UCSD-AML1 (cell line): Measurements from ENCODE around the gene MSRB1.

Experiments
- DNase-seq: peaks from one replicate; lab custom pipeline; 2025; ENCODE audit not compliant: unreplicated experiment; lab: John Stamatoyannopoulos, UW

MSRB1 gene

DNA sequence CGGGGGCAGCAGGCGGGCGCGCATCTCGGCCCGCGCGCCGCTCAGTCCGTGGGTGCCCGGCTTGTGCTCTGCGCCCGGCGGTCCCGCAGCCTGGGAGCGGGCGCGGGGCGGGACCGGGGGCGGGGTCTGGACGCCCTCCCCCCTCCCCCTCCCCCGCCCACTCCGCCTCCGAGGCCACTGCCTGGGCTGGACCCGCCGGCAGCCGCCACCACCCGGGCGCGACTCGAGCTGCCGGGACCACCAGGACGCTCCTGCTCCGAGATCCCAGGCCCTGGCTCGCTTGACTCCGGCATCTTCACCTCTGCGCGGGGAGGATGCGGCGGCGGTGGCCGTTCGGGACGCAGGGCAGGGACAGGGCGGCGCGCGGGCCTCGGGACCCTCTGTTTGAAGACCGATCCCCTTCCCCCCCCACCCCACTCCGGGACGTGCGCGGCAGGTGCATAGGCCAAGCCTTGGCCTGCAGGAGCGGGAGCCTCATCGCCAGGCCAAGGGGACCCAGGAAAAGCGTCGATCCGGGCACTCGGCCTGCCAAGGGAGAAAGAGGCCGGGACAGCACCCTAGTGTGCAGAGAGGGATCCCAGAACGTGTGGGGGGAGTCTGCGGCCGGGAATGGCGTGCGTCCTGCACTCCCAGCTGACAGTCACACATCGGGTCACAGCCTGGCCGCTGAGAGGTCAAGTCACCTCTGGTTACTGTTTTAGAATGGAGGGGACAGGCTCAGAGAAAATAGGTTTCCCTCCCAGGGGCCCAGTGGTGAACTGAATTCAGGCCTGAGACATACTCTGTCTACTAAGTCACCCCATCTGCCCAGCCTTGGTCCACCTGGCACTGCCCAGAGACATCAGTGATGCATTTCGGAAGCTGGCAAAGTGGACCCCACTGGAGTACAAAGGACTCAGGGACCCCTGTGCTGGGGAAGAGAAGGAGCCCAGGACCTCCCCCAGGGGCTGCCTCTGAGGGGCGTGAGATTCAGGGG, 24.4 kb downstream of the MSRB1 start, which contains the start of gene HS3ST6:
TSS of gene HS3ST6 (minus strand) at position 65 of the 976 bp plus-strand sequence. CDS start 92 bp downstream, outside the sequence.
- no peak for DNase-seq

DNA sequence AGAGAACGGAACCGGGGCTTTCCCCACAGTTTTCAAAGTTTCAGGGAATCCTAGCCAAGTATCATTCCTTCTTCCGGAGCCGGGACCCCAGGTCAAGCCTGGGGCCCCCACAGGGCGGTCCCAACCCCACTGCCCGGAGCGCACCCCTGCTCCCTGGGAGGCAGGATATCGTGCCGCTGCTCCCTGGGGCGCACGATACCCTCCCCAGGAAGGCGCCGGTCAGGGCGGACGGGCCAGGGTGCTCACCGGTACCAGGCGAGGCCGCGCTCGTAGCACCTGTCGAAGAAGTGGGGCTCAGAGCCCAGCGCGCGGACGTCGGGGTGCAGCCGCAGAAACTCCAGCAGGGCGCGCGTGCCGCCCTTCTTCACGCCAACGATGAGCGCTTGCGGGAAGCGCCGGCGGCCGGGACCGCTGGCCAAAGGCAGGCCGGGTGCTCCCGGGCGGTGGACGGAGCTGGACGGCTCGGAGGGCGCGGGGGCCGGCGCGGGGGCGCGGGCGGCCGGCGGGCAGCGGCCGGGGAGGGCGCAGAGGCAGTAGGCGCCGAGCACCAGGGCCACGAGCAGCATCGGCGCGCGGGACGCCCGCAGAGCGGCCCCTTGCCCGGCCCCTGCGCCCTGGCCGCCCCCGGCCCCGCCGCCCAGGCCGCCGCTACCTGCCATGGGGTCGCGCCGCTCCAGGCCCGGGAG, 25.2 kb downstream of the MSRB1 start:
- no peak for DNase-seq

DNA sequence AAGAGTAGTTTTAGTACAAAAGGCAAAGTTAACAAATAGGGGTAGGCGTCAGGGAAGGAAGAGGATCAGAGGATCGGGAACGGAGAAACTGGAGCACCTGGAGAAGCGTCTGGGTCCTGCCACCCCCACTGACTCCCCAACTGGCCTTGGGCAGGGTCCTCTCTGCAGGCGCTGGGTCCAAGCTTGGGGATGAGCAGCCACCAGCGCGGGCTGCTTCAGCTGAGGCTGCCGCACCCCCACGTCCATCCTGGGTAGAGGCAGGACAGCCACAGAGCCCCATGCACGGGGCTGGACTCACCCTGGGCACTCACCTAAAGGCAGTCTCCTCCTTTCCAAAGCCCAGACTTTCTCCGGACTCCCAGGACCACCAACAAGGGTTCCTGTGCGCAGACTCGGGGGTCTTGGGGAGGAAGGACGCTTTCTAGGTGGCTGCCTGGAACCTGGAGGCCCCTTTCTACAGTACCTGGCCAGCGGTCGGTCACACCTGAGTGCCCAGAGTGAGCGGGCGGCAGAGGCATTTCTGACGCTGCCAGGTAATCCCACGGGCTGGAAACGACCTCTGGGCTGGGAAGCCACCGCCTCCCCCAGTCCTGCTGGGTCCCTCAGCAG, 25.8 kb downstream of the MSRB1 start:
- DNase-seq, result no peak

DNA sequence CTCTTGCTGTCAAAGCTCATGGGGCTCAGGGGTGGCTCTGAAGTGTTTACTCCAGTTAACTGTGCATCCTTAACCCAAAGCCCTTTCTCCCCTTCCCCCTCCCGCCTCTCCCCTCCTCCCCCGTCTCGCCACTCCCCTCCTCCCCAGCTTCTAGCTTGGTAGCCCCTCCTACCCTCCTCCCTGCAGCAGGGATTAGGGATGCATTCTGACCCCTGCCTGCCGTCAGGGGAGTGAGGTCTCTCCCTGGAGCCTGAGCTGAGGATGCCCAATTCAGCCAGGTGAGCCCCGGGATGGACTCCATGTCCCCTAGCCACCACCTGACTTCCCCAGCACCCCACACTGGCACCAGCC, 26.4 kb downstream of the MSRB1 start:
- no peak for DNase-seq

DNA sequence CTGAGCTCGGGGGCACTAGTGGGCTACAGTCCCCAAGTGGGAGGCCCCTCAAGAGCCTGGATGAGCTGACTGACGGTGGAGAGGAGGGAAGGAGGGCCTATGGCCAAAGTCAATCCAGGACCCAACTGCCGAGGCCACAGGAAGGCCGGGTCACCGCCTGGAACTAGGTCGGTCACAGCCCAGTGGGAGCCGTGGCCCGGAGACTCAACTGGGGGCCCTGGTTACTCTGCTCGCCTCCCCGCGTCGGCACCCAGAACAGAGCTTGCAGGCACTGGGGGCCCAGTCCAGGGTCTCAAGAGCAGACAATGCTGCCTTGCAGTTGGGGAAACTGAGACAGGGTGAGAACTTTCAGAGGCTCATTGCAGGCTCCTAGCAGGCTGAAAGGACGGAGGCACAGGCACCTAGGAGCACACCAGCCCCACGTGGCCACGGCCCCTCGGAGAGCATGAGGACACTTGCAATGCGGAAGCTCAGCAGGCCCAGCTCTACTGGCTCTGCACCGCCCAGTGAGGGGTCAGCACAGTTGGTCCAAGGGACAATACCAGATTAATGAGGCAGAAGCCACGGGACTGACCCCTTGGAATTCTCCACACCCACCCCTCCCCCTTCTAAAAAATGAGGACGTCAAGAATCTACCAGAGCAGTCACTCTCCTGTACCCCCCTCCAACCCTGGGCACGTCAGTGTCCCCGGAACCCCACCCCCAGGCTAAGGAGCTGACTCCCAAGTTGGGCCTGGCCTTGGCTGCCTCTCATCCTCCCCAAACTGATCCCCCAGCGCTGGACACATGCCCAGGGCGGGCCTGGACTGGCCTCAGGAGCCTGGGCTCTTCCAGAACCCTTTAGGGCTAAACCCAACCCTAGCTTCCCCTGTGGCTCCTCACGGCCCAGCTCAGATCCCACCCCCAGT, 27.0 kb downstream of the MSRB1 start:
- DNase-seq, result no peak

DNA sequence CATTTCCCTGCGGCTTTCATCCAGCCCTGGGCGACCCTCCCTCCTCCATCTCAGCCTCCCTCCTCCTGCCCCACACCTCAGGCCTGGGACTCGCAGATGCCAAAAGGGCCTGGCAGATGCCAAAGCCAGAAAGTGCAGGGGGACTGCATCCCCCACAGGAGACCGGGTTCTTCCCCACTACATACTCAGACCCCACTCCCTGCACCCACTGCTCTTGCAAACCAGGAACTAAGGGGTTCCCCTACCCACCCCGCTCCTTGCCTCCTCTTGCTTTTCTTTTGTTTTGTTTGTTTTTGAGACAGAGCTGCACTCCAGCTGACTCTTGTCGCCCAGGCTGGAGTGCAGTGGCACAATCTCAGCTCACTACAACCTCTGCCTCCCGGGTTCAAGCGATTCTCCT, 28.0 kb downstream of the MSRB1 start:
- DNase-seq, result no peak

DNA sequence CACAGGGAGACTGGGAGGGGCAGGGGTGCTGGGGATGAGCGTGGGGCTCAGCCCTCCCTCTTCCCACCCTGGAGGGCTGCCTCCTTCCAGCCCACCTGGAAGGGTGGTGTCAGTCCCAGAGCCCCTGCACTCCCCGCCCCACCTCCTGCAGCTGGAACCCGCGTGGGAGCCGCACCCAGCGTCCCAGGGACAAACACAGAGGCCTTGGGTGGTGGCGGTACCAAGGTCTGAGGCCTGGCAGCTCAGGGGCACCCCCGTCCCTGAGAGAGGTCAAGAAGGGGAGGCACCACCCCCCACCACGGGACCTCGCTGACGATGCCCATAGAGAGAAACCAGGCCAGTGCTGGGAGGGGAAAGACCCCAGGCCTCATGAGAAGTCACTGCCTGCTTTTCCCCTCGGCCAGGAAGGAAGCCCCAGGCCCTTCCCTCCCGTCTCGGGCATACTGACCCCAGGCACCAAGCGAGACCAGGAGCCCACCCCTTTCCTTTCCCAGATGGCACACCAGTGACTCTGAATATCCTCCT, 28.9 kb downstream of the MSRB1 start:
- no peak for DNase-seq

DNA sequence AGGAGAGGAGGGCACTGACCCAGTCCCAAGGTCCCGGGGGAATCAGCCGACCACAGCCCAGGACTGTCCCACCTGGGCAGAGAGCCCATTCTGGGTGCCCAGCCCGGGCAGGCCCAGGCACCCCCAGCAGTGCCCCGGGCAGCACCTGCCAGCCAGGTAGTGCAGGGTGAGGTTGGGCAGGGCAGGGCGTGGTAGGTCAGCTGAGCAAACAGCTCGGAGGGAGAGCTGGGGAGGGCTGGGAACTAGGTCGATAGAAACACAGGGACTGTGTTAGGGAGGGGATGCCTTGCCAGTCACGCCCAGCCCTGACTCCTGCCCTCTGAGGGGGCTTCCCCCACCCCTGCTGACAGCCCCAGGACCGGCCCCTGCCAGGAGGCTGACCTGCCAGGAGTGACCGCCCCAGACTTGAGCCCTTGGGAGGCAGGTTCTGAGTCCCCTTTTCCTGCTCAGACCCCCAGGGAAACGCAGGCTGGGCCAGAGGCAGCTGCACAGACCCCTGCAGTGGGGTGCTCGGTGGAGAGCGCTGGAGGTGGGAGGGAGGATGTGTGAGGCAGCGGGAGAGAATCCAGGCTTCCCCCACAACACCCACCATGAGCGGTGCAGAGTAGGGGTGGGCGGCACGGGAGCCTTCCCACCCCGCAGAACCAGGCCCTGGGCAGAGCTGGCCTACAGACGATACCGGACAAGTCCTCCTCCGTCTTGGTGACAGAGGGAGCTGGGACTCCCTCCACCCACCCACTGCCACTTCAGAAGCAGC, 29.5 kb downstream of the MSRB1 start:
- DNase-seq, result no peak

DNA sequence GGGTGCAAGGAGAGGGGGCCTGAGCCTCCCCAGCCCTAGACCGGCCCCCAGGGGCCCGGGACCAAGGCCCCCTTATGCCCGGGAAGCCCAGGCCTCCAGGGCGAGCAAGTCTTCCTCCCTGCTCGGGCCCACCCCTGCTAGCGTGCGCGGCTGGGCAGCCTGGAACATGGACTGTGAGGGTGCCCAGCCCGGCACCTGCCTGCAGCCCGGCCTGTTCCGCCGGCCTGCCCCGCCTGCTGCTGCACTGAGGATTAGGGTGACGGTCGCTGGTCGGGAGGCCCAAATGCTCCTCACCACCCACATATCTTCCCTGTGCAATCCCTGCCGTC, 30.8 kb downstream of the MSRB1 start:
- DNase-seq, result no peak

DNA sequence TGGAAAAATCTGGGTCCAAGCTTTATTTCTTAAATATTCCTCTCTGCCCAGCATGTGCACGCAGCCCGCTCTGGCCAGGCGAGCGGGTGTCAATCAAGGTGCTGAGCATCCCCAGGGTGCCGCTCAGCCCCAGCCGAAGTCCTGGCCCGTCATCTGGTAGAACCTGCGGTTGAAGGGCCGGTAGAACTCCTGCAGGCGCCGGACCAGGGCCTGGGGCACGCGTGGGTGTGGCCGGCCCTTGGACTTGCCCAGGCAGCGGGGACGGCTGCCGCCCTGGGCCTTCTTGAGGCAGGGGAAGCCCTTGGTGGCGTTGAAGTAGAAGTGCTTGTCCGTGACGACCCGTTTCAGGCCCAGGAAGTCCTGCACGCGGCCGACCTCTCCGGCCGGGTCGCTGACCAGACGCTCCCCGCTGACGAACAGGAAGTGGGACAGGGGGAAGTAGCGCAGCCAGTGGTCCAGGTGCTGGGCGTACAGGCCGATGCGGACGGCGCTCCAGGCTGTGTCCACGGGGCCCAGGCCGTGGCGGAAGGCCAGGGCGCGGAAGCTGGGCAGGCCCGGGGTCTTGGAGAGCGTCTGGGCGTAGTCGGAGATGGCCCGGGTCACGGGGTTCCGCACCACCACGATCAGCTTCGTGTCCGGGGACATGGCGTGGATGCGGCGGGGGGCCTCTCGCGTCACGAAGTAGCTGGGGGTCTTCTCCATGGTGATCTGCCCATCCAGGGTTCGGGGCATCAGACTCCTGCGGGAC, 31.4 kb downstream of the MSRB1 start:
- no peak for DNase-seq

DNA sequence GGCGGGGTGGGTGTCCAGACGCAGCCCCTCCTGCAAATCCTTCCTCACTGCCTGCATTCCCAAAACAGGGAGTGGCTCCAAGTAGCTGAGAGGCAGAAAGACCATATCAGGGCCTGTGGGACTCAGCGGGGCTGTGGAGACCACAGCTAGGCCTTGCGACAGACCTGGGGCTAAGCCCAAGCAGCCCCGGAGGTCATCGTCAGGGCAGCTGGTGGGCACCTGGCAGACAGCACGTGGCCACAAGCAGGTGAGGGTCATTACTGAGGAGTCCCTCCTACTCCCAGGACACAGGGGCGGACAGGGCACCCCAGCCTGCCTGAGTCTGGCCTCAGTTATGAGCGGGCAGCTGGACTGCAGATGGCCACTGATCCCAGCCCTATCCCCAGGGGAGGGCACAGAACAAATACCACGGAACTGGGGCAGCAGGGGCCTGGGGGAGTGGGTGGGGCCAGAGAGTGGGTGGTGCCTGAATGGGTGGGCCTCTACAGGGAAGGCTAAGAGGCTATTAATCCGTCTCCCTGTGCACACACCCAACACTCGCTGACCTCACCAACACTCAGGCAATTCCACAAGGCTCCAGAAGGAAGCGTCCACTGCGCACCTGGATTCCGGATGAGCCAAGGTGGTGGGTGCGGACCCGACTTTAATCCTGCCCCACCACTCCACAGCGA, 33.3 kb downstream of the MSRB1 start:
- no peak for DNase-seq

DNA sequence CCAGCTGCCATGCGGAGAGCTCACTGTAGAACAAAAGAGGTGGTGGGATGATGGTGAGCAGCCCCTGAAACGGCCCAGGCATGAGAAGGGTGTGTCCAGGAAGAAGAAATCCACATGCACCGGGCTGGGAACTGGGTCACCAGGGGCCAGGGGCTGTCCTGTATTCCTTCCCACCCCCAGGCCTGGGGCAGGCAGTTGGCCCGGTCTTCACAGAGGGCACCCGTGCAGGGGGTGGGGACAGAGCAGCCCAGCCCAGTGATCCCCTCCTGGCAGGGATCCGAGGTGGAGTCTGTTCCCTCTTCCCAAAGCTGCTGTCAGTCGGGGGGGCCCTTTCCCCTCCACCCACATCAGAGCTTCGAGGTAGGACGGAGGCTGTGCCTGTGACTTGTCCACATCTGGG, 34.0 kb downstream of the MSRB1 start:
- DNase-seq, result no peak

DNA sequence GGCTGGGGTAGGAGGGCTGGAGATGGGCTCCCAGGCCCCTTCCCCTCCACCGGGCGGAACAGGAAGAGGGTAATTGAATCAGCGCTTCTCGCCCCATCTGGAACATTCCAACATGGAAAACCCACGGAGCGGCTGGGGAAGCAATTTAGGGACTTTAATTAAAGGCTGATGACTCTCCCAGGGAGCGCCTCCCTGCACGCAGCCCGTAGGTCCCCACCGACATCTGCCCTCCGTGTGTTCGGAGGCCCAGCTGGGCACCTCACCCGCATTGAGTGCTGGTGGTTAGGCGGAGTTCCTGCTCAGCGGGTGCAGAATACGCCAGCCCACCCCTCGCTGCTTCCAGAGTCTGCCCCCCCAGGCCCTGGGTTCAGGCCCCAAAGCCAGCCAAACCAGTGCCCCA, 34.8 kb downstream of the MSRB1 start:
- DNase-seq, result no peak

DNA sequence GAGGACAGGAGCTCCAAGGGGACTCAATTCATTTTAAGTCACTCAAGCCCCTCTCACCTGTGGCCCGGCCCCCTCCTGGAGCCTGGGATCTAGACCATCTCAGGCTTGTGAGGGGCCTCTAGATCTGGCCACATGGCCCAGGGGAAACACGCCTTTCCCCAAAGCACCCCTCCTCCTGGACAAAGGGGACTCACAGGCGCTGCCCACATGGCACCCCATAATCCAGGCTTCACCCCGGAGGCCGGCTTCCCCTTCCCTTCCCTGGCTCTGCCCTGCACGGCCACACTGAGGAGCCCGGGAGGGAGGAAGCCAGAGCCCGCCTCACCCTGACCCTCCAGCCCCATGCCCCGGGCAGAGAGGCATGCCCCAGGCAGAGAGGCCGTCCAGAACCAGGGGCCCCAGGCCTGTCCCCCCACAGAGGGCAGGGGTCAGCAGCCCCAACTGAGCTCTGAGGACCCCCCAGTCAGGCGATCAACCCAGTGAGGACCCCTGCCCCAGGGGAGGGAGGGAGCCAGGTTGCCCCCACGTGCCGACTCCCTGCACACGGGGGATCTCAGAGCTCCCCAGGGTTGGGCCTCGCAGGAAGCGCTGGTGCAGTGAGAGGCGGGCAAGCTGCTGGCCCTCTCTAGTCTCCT, 35.7 kb downstream of the MSRB1 start:
- no peak for DNase-seq

DNA sequence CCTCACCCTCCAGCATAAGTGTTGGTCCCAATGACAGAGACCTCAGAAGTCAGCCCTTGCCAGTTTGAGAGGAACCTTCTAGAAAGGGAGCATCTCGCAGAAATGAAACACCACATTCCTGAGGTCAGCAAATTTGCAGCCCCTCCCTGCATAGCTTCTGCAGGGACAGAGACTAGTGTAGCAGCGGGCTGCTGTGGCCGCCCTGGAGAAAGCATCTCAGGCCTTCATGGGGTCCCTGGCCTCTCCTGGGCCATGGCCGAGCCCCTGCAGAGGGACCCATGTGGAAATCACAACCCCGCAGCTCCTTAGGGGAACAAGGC, 36.2 kb downstream of the MSRB1 start:
- DNase-seq, result no peak

DNA sequence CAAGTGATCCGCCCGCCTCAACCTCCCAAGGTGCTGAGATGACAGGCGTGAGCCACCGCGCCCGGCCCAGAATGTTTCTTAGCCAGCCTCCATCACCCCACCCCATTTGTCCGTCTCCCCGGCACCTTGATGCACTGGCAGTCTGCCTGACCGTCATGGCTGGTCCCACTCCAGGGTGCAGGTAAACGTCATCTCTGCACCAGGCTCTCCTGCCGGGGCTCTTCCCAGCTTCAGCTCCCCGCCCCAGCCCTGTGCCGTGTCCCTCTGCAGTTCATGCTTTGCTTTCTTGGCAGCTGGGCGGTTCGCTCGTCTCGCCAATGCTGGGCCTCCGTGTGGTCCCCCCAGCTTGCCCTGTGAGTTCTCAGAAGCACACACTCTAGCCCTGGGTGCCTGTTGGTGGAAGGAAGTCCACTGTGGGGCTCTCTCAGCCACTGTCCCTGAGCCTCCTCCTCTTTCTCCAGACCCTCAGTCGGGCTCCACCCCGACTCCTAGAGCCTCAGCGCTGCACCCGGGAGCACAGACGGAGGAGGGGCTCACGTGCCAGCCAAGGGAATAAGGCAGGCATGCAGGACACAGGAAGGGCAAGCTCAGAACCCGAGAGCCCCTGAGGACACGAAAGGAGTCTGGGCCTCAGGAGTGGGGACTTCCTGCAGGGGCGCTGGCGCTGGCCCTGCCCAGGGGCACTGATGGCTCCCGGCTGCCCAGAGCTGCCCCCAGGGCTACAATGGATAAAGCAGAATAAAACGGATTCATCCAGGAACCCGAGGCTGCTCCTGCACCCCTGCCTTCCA, 36.7 kb downstream of the MSRB1 start:
- DNase-seq, result no peak
